Ascending aorta (tissue), 2 donors: ENCODE measurements around the gene CAB39L. TPM values are rescaled to one million over a fixed set of nuclear protein-coding genes. Genes with fewer than 3 reads are reported as not detected.

Experiments
- DNase-seq, 2 donors: peaks; one replicate each; pipeline ENCODE4 v3.0.0-alpha.2; 2019; ENCODE audit warnings: low spot score in 2 of 2
- H3K27ac ChIP-seq, 2 donors: fragments of 200-600 bp; sonication (generic); one replicate each; pipeline ENCODE4 v1.5.1; 2016 to 2017; ENCODE audit warnings: mild to moderate bottlenecking in 1 of 2
- H3K27me3 ChIP-seq: fragments of 200-600 bp; sonication (generic); one replicate; pipeline ENCODE4 v1.5.1; 2017
- H3K36me3 ChIP-seq, 2 donors: fragments of 200-600 bp; sonication (generic); one replicate each; pipeline ENCODE4 v1.5.1; 2016
- H3K4me1 ChIP-seq, 2 donors: fragments of 200-600 bp; sonication (generic); one replicate each; pipeline ENCODE4 v1.5.1; 2016 to 2017; ENCODE audit warnings: mild to moderate bottlenecking in 1 of 2
- H3K4me3 ChIP-seq, 2 donors: fragments of 200-600 bp; sonication (generic); one replicate each; pipeline ENCODE4 v1.5.1; 2016 to 2017; ENCODE audit warnings: mild to moderate bottlenecking in 1 of 2
- H3K9me3 ChIP-seq, 2 donors: fragments of 200-600 bp; sonication (generic); one replicate each; pipeline ENCODE4 v1.5.1; 2016
- intact Hi-C: fragments of 100-400 bp; cut with DNase I; formaldehyde crosslinking; loops from one replicate; pipeline ENCODE4 v1.15.1; 2023
- total RNA-seq: library from RNA; depleted of rRNA; stranded (reverse); fragments of >200 nt; gene quantifications from one replicate; pipeline ENCODE4 v1.1.0, GENCODE V29; 2016
- TF ChIP-seq, protein P1 (sequence below), 3 experiments: fragments of 200-600 bp in 2 of 3; fragments of 450-650 bp in 1 of 3; sonication (generic) in 2 of 3; IDR thresholded peaks; one replicate each; pipeline ENCODE4 v1.5.1; 2016 to 2019; ENCODE audit warnings: antibody characterized with exemption in 3 of 3, mild to moderate bottlenecking in 1 of 3, moderate library complexity in 1 of 3

The CAB39L gene
- total RNA-seq, 1 donor from 2014 or later, result 30.1 TPM

DNA sequence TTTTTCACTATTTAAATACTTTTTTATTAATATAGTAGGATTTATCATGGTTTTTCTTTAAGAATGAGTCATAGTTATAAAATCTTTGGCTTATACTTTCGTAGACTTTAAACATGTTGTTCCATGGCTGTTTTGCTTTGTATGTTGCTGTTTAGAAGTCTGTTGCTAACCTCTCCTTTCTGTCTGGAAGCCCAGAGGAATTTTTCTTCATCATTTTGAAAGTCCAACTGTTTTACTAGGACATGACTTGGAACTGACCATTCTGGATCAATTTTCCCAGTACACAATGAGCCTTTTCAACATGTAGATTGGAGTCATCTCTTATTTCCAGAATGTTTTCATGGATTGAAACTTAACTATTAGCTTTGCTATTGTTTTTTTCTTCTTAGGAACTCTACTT, 7.9 kb downstream of the CAB39L start:
- Histone ChIP-seq H3K27me3 (no peaks in the 10 kb centered on the region), H3K27ac (peak overlapping the region; percentile 28 to 30)

DNA sequence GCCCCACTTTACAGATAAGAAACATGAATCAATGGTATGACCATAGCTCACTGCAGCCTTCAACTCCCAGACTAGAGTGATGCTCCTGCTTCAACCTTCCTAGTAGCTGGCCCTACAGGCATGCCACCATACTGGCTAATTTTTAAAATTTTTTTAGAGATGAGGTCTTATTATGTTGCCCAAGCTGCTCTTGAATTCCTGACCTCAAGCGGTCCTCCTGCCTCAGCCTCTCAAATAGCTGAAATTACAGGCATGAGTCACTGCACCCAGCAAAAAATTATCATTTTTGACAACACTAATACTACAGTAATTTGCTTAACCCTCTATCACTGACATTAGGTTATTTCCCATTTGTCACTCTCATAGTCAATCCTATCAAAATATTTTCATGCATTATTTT, 14.7 kb downstream of the CAB39L start:
- H3K27me3 ChIP-seq, result no peaks in the 10 kb centered on the region
- H3K36me3 ChIP-seq, result peaks cover 0 to 10% of the 10 kb centered on the region in 2 donors
- H3K4me3 ChIP-seq, result no peak overlapping the region
- no peaks in the 10 kb centered on the region for H3K4me1 ChIP-seq
- TF ChIP-seq, protein P1, sequence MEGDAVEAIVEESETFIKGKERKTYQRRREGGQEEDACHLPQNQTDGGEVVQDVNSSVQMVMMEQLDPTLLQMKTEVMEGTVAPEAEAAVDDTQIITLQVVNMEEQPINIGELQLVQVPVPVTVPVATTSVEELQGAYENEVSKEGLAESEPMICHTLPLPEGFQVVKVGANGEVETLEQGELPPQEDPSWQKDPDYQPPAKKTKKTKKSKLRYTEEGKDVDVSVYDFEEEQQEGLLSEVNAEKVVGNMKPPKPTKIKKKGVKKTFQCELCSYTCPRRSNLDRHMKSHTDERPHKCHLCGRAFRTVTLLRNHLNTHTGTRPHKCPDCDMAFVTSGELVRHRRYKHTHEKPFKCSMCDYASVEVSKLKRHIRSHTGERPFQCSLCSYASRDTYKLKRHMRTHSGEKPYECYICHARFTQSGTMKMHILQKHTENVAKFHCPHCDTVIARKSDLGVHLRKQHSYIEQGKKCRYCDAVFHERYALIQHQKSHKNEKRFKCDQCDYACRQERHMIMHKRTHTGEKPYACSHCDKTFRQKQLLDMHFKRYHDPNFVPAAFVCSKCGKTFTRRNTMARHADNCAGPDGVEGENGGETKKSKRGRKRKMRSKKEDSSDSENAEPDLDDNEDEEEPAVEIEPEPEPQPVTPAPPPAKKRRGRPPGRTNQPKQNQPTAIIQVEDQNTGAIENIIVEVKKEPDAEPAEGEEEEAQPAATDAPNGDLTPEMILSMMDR (IDR thresholded peaks at IDR 0.05), result no peak
- DNase-seq, result no peak
- intact Hi-C loops, result no loop called here
- H3K9me3 ChIP-seq, result no peaks in the 10 kb centered on the region
- H3K27ac ChIP-seq, result no peak overlapping the region

More for the DNA sequence above, 7.9 kb downstream of the CAB39L start:
- intact Hi-C loops, result loop anchor here (2.0 kb wide), 1 partner anchor 35 kb away; no protein-coding TSS in a partner anchor
- Histone ChIP-seq H3K9me3 (no peaks in the 10 kb centered on the region), H3K36me3 (peaks cover 0 to 10% of the 10 kb centered on the region in 2 donors), H3K4me1 (peaks cover 0 to 4% of the 10 kb centered on the region in 2 donors), H3K4me3 (no peak overlapping the region)
- TF ChIP-seq, protein P1 (IDR thresholded peaks at IDR 0.05), result no peak
- no peak for DNase-seq

DNA sequence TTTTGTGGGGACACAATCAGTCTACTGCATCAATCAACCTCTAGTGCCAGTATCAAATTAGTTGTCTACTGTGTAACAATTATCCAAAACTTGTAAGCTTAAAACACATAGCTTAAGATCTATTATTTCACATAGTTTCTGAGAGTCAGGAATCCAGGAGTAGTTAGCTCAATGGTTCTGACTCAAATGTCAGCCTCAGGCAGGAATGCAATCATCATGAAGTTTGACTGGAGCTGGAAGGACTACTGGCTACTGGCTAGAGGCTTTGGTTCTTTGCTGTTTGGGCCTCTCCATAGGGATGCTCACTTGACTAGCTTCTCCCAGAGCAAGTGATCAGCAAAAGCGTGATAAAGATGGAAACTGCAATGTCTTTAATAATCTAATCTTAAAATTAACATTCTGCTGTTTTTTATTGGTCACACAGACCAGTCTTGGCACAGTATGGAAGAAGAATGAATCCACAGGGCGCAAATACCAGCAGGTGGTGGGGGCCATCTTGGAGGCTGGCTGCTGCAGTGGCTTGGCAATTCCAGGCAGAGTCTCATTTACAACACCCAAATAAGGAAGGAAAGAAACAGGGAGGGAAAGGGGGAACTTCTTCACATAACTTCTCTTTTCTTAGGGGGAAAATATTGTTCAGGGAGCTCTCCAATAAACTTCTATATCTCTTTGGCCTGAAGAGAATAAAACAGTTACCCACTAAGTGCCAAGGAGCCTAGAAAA, 15.7 kb downstream of the CAB39L start:
- Histone ChIP-seq H3K27me3 (no peaks in the 10 kb centered on the region), H3K4me1 (no peaks in the 10 kb centered on the region), H3K36me3 (peaks cover 0 to 10% of the 10 kb centered on the region in 2 donors), H3K9me3 (no peaks in the 10 kb centered on the region), H3K4me3 (no peak overlapping the region), H3K27ac (no peak overlapping the region)
- TF ChIP-seq, protein P1 (IDR thresholded peaks at IDR 0.05), result no peak
- DNase-seq, result no peak
- intact Hi-C loops, result no loop called here

DNA sequence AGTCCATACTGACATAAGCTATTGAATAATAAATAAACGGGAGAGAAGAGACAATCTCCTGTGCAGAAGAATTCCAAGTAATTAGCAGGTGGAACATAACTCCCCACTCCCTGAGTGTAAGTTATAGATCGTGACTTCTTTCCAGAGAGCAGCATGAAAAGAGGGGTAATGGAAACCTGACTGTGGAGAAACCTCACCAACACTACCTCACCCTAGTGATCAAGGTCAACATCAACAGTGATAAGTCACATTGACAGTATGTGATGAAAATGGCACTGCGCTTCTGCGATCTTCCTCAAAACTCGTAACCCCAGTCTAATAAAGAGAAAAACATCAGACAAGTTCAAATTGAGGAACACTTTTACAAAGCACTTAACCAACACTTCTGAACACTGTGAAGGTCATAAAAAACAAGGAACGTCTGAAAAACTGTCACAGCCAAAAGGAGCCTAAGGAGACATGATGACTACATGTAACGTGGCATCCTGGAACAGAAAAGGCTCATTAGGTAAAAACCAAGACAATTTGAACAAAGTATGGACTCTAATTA, 19.8 kb downstream of the CAB39L start:
- Histone ChIP-seq H3K4me3 (no peak overlapping the region), H3K4me1 (no peaks in the 10 kb centered on the region), H3K27me3 (no peaks in the 10 kb centered on the region), H3K27ac (no peak overlapping the region), H3K9me3 (no peaks in the 10 kb centered on the region), H3K36me3 (no peaks in the 10 kb centered on the region)
- no peak for DNase-seq
- intact Hi-C loops, result no loop called here
- TF ChIP-seq, protein P1 (IDR thresholded peaks at IDR 0.05), result no peak

DNA sequence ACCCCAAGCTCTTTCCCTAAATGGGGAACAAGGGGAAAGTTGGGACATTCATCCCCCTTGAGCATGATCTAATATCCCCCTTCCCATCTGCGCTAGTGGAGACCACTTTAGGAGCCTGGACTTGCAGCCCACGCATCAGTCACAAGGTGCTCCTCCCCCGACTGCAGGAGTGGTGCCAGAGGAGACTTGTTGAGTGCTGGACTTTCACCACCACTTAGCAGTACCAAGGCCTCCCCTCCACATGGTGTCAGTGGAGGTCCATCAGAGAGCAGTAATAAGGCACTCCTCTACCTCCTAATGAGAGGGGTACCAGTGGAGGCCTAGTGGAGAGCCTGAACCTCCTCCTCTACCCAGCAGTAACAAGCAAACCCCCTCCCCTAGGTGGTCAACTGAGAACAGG, 22.5 kb downstream of the CAB39L start:
- intact Hi-C loops, result no loop called here
- TF ChIP-seq, protein P1 (IDR thresholded peaks at IDR 0.05), result no peak
- H3K9me3 ChIP-seq, result no peaks in the 10 kb centered on the region
- H3K36me3 ChIP-seq, result no peaks in the 10 kb centered on the region
- no peak overlapping the region for H3K4me3 ChIP-seq
- H3K27ac ChIP-seq, result no peak overlapping the region
- DNase-seq, result no peak
- H3K4me1 ChIP-seq, result no peaks in the 10 kb centered on the region
- no peaks in the 10 kb centered on the region for H3K27me3 ChIP-seq
